ENCODE data around the gene VAMP3. TPM values are rescaled to one million over a fixed set of nuclear protein-coding genes. Genes with fewer than 3 reads are reported as not detected.

The VAMP3 gene
- total RNA-seq, 1 donor from 2014 or later: 63.9 TPM

GRCh38 chr1:7811476-7811875 lies 40.4 kb downstream of the VAMP3 start:
- no peak for DNase-seq (ENCODE audit: low read depth, low spot score)

GRCh38 chr1:7813677-7814373 lies 42.7 kb downstream of the VAMP3 start:
- H3K4me3 Mint-ChIP-seq: no peak overlapping the region

More at GRCh38 chr1:7811476-7811875, 40.4 kb downstream of the VAMP3 start:
- H3K36me3 Mint-ChIP-seq (ENCODE audit: low read depth): peaks cover 20% of the 10 kb centered on the region
- peaks cover 13% of the 10 kb centered on the region for H3K9me3 Mint-ChIP-seq
- no peaks in the 10 kb centered on the region for H3K27me3 Mint-ChIP-seq (ENCODE audit: low read depth)
- no peak overlapping the region for H3K27ac Mint-ChIP-seq (ENCODE audit: unreplicated experiment)
- no peak overlapping the region for H3K4me3 Mint-ChIP-seq
- no peaks in the 10 kb centered on the region for H3K4me1 Mint-ChIP-seq
- no peak for TF ChIP-seq CTCF (conservative IDR thresholded peaks at IDR 0.05)

GRCh38 chr1:7821282-7821681 lies 50.2 kb downstream of the VAMP3 start:
- no peaks in the 10 kb centered on the region for H3K36me3 Mint-ChIP-seq (ENCODE audit: low read depth)
- no peak overlapping the region for H3K27ac Mint-ChIP-seq (ENCODE audit: unreplicated experiment)
- no peaks in the 10 kb centered on the region for H3K27me3 Mint-ChIP-seq (ENCODE audit: low read depth)
- no peak for TF ChIP-seq CTCF (conservative IDR thresholded peaks at IDR 0.05)
- no peaks in the 10 kb centered on the region for H3K4me1 Mint-ChIP-seq
- no peak overlapping the region for H3K4me3 Mint-ChIP-seq
- DNase-seq (ENCODE audit: low read depth, low spot score): no peak
- H3K9me3 Mint-ChIP-seq: no peaks in the 10 kb centered on the region

More at GRCh38 chr1:7813677-7814373, 42.7 kb downstream of the VAMP3 start:
- Mint-ChIP-seq H3K36me3 (ENCODE audit: low read depth) (peaks cover 20% of the 10 kb centered on the region), H3K4me1 (no peaks in the 10 kb centered on the region), H3K9me3 (peaks cover 13% of the 10 kb centered on the region), H3K27me3 (ENCODE audit: low read depth) (no peaks in the 10 kb centered on the region), H3K27ac (ENCODE audit: unreplicated experiment) (no peak overlapping the region)
- no peak for TF ChIP-seq CTCF (conservative IDR thresholded peaks at IDR 0.05)
- DNase-seq (ENCODE audit: low read depth, low spot score): no peak

- H3K27ac Mint-ChIP-seq (ENCODE audit: unreplicated experiment): no peak overlapping the region
Measured at GRCh38 chr1:7824701-7825100, 53.6 kb downstream of the VAMP3 start.

GRCh38 chr1:7826363-7826762 lies 55.3 kb downstream of the VAMP3 start:
- no peak for TF ChIP-seq CTCF (conservative IDR thresholded peaks at IDR 0.05)

More at GRCh38 chr1:7824701-7825100, 53.6 kb downstream of the VAMP3 start:
- Mint-ChIP-seq H3K36me3 (ENCODE audit: low read depth) (no peaks in the 10 kb centered on the region), H3K4me1 (no peaks in the 10 kb centered on the region), H3K4me3 (no peak overlapping the region), H3K9me3 (no peaks in the 10 kb centered on the region), H3K27me3 (ENCODE audit: low read depth) (no peaks in the 10 kb centered on the region)
- no peak for TF ChIP-seq CTCF (conservative IDR thresholded peaks at IDR 0.05)
- DNase-seq (ENCODE audit: low read depth, low spot score): no peak

More at GRCh38 chr1:7826363-7826762, 55.3 kb downstream of the VAMP3 start:
- Mint-ChIP-seq H3K9me3 (no peaks in the 10 kb centered on the region), H3K27me3 (ENCODE audit: low read depth) (no peaks in the 10 kb centered on the region), H3K4me3 (no peak overlapping the region), H3K4me1 (no peaks in the 10 kb centered on the region), H3K36me3 (ENCODE audit: low read depth) (no peaks in the 10 kb centered on the region), H3K27ac (ENCODE audit: unreplicated experiment) (no peak overlapping the region)
- DNase-seq (ENCODE audit: low read depth, low spot score): no peak

All from neural crest cell (in vitro differentiated cells).